Panc1 (cell line): ENCODE measurements around the gene LDHB.

ENCODE experiments used
- CTCF ChIP-seq: fragments of 450-650 bp; IDR thresholded peaks from 2 replicates; pipeline ENCODE4 v1.5.1; 2017; ENCODE audit warnings: mild to moderate bottlenecking
- POLR2AphosphoS5 ChIP-seq: IDR thresholded peaks from 2 replicates; pipeline ENCODE4 v1.6.1; 2012; ENCODE audit warnings: mild to moderate bottlenecking, low read depth, low read length, moderate library complexity
- REST ChIP-seq, 2 experiments: IDR thresholded peaks; 2 replicates each; pipeline ENCODE4 v1.6.1; 2011 to 2012; ENCODE audit warnings: low read depth in 2 of 2, control low read depth in 1 of 2, low read length in 1 of 2, mild to moderate bottlenecking in 1 of 2, moderate library complexity in 1 of 2; ENCODE audit not compliant: insufficient read depth in 1 of 2
- SIN3A ChIP-seq: IDR thresholded peaks from 2 replicates; pipeline ENCODE4 v1.6.1; 2012; ENCODE audit warnings: low read depth, mild to moderate bottlenecking, low read length, moderate library complexity, borderline replicate concordance; ENCODE audit not compliant: insufficient read depth
- TCF7L2 ChIP-seq: IDR thresholded peaks from 2 replicates; pipeline ENCODE4 v1.6.1; 2011; ENCODE audit warnings: mild to moderate bottlenecking, low read depth, low read length, inconsistent platforms

GRCh38 chr12:21672146-21672545 lies 14.5 kb upstream of the LDHB start:
- TF ChIP-seq POLR2AphosphoS5 (no peak), CTCF (no peak), TCF7L2 (no peak), REST (IDR thresholded peaks at IDR 0.05; ENCODE audit: insufficient read depth in 1 of 2, low read depth in 2 of 2, low read length in 1 of 2) (no peak), SIN3A (no peak)
